ENCODE results near the gene SPDYE8. TPM values are rescaled to one million over a fixed set of nuclear protein-coding genes. Genes with fewer than 3 reads are reported as not detected.
"Not testable (repeated sequence)": the region's sequence is repeated elsewhere in the genome, so short reads cannot be mapped to it uniquely, and the experiment has no call there.

SPDYE8 gene, protein sequence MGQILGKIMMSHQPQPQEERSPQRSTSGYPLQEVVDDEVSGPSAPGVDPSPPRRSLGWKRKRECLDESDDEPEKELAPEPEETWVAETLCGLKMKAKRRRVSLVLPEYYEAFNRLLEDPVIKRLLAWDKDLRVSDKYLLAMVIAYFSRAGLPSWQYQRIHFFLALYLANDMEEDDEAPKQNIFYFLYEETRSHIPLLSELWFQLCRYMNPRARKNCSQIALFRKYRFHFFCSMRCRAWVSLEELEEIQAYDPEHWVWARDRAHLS
- total RNA-seq (2014; rRNA removed; shearing (Covaris generic)) = not detected in 2 replicates

- H3K27ac ChIP-seq; H3K4me3 ChIP-seq; H3K9me3 ChIP-seq (replicated peaks); H3K4me1 ChIP-seq; H3K36me3 ChIP-seq; DNase-seq; H3K27me3 ChIP-seq: not testable (repeated sequence)
Measured at GRCh38 chr7:73029666-73030065, at the start of gene SPDYE8. SPDYE8 (minus strand) TSS chr7:73029766; CDS start chr7:73027966, 1,800 bp downstream.

DNA sequence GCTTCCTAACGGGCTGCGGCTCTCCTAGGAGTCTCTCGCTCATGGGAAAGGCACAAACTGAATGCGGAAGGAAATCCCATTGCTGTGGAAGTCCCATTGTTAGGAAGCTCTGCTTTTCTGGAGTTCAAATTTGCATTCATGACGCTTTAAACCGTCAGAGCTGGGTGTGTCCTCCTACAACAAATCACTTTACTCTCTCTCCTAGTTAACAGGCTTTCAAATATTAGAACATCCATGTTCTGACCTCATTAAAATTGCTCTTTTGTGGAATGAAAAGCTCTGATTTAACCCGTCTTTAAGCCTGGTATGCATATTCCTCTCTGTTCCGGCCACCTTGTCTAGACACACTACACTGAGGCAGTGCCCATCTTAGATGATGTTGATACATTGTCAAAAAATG is 28.2 kb upstream of the SPDYE8 start, which contains the start of gene SPDYE11:
SPDYE11 (minus strand) TSS at position 101 of the 400 bp plus-strand sequence. CDS start 1,800 bp downstream, outside the sequence.
- not testable (repeated sequence) for DNase-seq; H3K9me3 ChIP-seq (replicated peaks); H3K27me3 ChIP-seq; H3K36me3 ChIP-seq; H3K4me1 ChIP-seq; H3K27ac ChIP-seq; H3K4me3 ChIP-seq

- not testable (repeated sequence) for H3K4me1 ChIP-seq
Measured at GRCh38 chr7:73006491-73006890, 23.1 kb downstream of the SPDYE8 start.

DNA sequence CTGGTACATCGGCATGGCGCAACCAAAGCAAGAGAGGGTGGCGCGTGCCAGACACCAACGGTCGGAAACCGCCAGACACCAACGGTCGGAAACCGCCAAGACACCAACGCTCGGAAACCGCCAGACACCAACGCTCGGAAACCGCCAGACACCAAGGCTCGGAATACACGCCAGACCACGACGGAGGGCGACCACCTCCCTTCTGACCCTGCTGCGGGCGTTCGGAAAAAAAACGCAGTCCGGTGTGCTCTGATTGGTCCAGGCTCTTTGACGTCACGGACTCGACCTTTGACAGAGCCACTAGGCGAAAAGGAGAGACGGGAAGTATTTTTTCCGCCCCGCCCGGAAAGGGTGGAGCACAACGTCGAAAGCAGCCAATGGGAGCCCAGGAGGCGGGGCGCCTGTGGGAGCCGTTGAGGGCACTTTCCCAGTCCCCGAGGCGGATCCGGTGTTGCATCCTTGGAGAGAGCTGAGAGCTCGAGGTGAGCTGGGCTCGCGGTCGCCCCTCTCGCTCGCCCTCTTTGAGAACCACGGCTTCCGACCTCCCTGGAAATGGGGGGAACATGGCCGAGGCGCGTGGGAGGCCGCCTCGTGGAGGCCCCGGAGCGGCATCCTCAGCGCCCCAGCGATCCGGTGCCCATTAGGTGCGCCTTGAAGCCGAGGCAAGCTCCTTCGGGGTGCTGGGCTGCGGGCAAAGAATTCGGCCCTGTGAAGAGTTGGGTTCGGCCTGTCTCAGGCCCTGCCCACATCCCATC is 23.7 kb downstream of the SPDYE8 start:
- DNase-seq = peak in 1 of 2 experiments; percentile 94
- Histone ChIP-seq H3K27ac (peak overlapping the region; percentile 73), H3K4me3 (peak overlapping the region; percentile 98)
- not testable (repeated sequence) for H3K9me3 ChIP-seq (replicated peaks); H3K27me3 ChIP-seq; H3K4me1 ChIP-seq; H3K36me3 ChIP-seq

More at GRCh38 chr7:73006491-73006890, 23.1 kb downstream of the SPDYE8 start:
- H3K27me3 ChIP-seq; H3K27ac ChIP-seq; H3K9me3 ChIP-seq (replicated peaks); H3K36me3 ChIP-seq: not testable (repeated sequence)
- DNase-seq = peak in 1 of 2 experiments; percentile 8
- peak overlapping the region; percentile 98; the same call in 1 of the 2 replicates for H3K4me3 ChIP-seq

GRCh38 chr7:73005356-73005692 is 24.2 kb downstream of the SPDYE8 start:
- not testable (repeated sequence) for H3K27me3 ChIP-seq; H3K36me3 ChIP-seq; H3K9me3 ChIP-seq (replicated peaks); H3K4me1 ChIP-seq
- Histone ChIP-seq H3K4me3 (peak overlapping the region; percentile 98), H3K27ac (peak overlapping the region; percentile 73)
- DNase-seq = peak in 1 of 2 experiments; percentile 75

GRCh38 chr7:72997887-72998468 is 31.6 kb downstream of the SPDYE8 start:
- H3K27ac ChIP-seq, H3K4me1 ChIP-seq, DNase-seq: not testable (repeated sequence)

GRCh38 chr7:72997447-72997846 is 32.1 kb downstream of the SPDYE8 start:
- H3K4me3 ChIP-seq; H3K27me3 ChIP-seq; H3K36me3 ChIP-seq; H3K9me3 ChIP-seq (replicated peaks); H3K27ac ChIP-seq; DNase-seq; H3K4me1 ChIP-seq: not testable (repeated sequence)

More at GRCh38 chr7:72997887-72998468, 31.6 kb downstream of the SPDYE8 start:
- H3K36me3 ChIP-seq; H3K27me3 ChIP-seq; H3K9me3 ChIP-seq (replicated peaks); H3K4me3 ChIP-seq: not testable (repeated sequence)

- not testable (repeated sequence) for H3K9me3 ChIP-seq (replicated peaks)
Measured at GRCh38 chr7:72995484-72995883, 34.1 kb downstream of the SPDYE8 start.

DNA sequence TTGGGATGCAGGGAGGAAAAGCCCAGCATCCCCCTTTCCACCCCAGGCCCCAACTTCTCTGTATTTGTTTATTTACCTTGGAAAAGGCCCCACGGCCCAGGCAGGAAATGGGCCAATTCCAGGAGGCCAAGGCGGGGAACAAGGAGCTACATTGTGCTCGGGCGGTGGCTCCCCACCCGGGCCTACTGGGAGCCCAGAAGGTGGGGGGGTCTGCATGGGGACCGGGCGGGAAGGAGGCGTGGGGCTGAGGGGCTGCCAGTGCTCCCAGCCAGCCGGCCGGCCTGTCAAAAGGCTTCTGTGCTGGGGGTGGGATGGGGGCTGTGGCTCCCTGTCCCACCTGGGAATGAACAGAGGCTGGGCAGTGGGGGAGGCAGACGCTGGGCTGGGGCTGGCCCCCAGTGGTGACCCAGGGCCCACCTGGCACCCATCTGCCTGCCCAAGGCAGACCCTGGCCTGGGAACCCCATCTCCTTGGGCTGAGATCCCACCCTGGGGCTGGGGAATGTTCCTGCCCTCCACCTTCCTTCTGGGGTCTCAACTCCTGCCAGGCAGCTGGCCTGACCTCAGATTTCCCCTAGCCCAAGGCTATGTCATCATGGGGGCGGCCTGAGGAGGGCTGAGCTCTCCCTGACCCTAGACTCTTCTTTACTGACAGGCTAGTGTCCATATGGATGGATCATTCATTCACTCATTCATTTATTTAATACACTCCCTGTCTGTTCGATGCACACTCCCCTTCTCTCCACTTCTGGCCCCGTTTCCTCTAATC is 39.2 kb downstream of the SPDYE8 start:
- not testable (repeated sequence) for H3K4me3 ChIP-seq

More at GRCh38 chr7:72995484-72995883, 34.1 kb downstream of the SPDYE8 start:
- H3K36me3 ChIP-seq, H3K4me3 ChIP-seq, H3K27me3 ChIP-seq, DNase-seq, H3K27ac ChIP-seq, H3K4me1 ChIP-seq: not testable (repeated sequence)

GRCh38 chr7:72982084-72982483 is 47.5 kb downstream of the SPDYE8 start:
- H3K4me1 ChIP-seq; H3K27ac ChIP-seq; H3K9me3 ChIP-seq (replicated peaks); H3K27me3 ChIP-seq; H3K4me3 ChIP-seq; H3K36me3 ChIP-seq; DNase-seq: not testable (repeated sequence)

More for the DNA sequence above, 39.2 kb downstream of the SPDYE8 start:
- not testable (repeated sequence) for H3K4me1 ChIP-seq; H3K36me3 ChIP-seq; H3K27me3 ChIP-seq; H3K9me3 ChIP-seq (replicated peaks); H3K27ac ChIP-seq
- DNase-seq = peak in 1 of 2 experiments; percentile 87

DNA sequence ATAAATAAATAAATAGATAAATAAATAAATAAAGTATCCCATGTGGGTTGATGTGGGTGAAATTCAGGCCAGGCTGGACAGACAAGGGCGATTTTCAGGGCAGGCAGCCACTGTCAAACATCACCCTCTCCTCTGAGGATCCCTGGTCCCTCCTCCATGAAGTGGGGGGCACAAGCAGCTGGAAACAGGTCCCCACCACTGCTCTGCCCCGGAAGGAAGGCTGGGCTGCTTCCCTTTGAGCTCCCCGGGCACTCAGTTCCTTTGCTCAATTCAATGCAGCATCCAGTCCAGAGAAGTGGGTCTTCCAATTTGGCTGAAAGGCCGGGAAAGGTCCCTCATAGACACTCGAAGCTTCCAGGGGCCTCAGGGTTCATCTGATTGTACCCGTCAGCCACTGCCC is 49.2 kb downstream of the SPDYE8 start:
- not testable (repeated sequence) for DNase-seq; H3K36me3 ChIP-seq; H3K4me3 ChIP-seq; H3K27me3 ChIP-seq; H3K4me1 ChIP-seq; H3K27ac ChIP-seq; H3K9me3 ChIP-seq (replicated peaks)

- not testable (repeated sequence) for H3K27ac ChIP-seq; H3K4me3 ChIP-seq; DNase-seq; H3K9me3 ChIP-seq (replicated peaks); H3K4me1 ChIP-seq; H3K36me3 ChIP-seq; H3K27me3 ChIP-seq
Measured at GRCh38 chr7:72976434-72976833, 53.1 kb downstream of the SPDYE8 start.

- not testable (repeated sequence) for H3K4me3 ChIP-seq; H3K9me3 ChIP-seq (replicated peaks); DNase-seq; H3K27ac ChIP-seq; H3K4me1 ChIP-seq; H3K27me3 ChIP-seq; H3K36me3 ChIP-seq
Measured at GRCh38 chr7:72975656-72976286, 53.8 kb downstream of the SPDYE8 start.

GRCh38 chr7:72974781-72975180 is 54.8 kb downstream of the SPDYE8 start:
- not testable (repeated sequence) for H3K4me3 ChIP-seq; H3K27ac ChIP-seq; H3K4me1 ChIP-seq; DNase-seq; H3K9me3 ChIP-seq (replicated peaks); H3K27me3 ChIP-seq; H3K36me3 ChIP-seq
